ENCODE results near the gene MTMR1. TPM values are rescaled to one million over a fixed set of nuclear protein-coding genes. Genes with fewer than 3 reads are reported as not detected.

Gene MTMR1
- total RNA-seq, 1 donor from 2014 or later = 21.3 TPM

GRCh38 chrX:150767475-150768131 is 74.4 kb downstream of the MTMR1 start:
- peaks cover 3% of the 10 kb centered on the region for H3K4me1 Mint-ChIP-seq (ENCODE audit: low read depth)
- H3K36me3 Mint-ChIP-seq (ENCODE audit: low read depth) = peaks cover 2% of the 10 kb centered on the region
- no peak for DNase-seq (ENCODE audit: low spot score)
- no peaks in the 10 kb centered on the region for H3K27me3 Mint-ChIP-seq (ENCODE audit: low read depth)
- H3K27ac Mint-ChIP-seq (ENCODE audit: unreplicated experiment) = no peak overlapping the region
- H3K9me3 Mint-ChIP-seq (ENCODE audit: low read depth) = no peaks in the 10 kb centered on the region
- H3K4me3 Mint-ChIP-seq (ENCODE audit: unreplicated experiment) = no peak overlapping the region
- no peak for TF ChIP-seq CTCF (IDR thresholded peaks at IDR 0.05)

- no peak for DNase-seq (ENCODE audit: low spot score)
- H3K4me1 Mint-ChIP-seq (ENCODE audit: low read depth) = peaks cover 3% of the 10 kb centered on the region
- H3K9me3 Mint-ChIP-seq (ENCODE audit: low read depth) = no peaks in the 10 kb centered on the region
- no peak overlapping the region for H3K4me3 Mint-ChIP-seq (ENCODE audit: unreplicated experiment)
- peaks cover 2% of the 10 kb centered on the region for H3K36me3 Mint-ChIP-seq (ENCODE audit: low read depth)
- TF ChIP-seq CTCF (IDR thresholded peaks at IDR 0.05) = no peak
- no peak overlapping the region for H3K27ac Mint-ChIP-seq (ENCODE audit: unreplicated experiment)
- H3K27me3 Mint-ChIP-seq (ENCODE audit: low read depth) = no peaks in the 10 kb centered on the region
These were observed 74.9 kb downstream of the MTMR1 start for GRCh38 chrX:150768132-150768485.

GRCh38 chrX:150768580-150769190 is 75.5 kb downstream of the MTMR1 start:
- DNase-seq (ENCODE audit: low spot score) = no peak
- Mint-ChIP-seq H3K9me3 (ENCODE audit: low read depth) (no peaks in the 10 kb centered on the region), H3K27me3 (ENCODE audit: low read depth) (no peaks in the 10 kb centered on the region), H3K36me3 (ENCODE audit: low read depth) (peaks cover 2% of the 10 kb centered on the region), H3K4me3 (ENCODE audit: unreplicated experiment) (no peak overlapping the region), H3K4me1 (ENCODE audit: low read depth) (peaks cover 3% of the 10 kb centered on the region), H3K27ac (ENCODE audit: unreplicated experiment) (no peak overlapping the region)
- no peak for TF ChIP-seq CTCF (IDR thresholded peaks at IDR 0.05)

GRCh38 chrX:150769408-150769807 is 76.2 kb downstream of the MTMR1 start:
- Mint-ChIP-seq H3K4me1 (ENCODE audit: low read depth) (peaks cover 3% of the 10 kb centered on the region), H3K27me3 (ENCODE audit: low read depth) (no peaks in the 10 kb centered on the region), H3K4me3 (ENCODE audit: unreplicated experiment) (no peak overlapping the region), H3K27ac (ENCODE audit: unreplicated experiment) (no peak overlapping the region), H3K9me3 (ENCODE audit: low read depth) (no peaks in the 10 kb centered on the region), H3K36me3 (ENCODE audit: low read depth) (peaks cover 2% of the 10 kb centered on the region)
- no peak for TF ChIP-seq CTCF (IDR thresholded peaks at IDR 0.05)
- DNase-seq (ENCODE audit: low spot score) = peak; percentile 85

- Mint-ChIP-seq H3K4me1 (ENCODE audit: low read depth) (peaks cover 3% of the 10 kb centered on the region), H3K27me3 (ENCODE audit: low read depth) (no peaks in the 10 kb centered on the region), H3K36me3 (ENCODE audit: low read depth) (peaks cover 5% of the 10 kb centered on the region), H3K9me3 (ENCODE audit: low read depth) (peaks cover 5% of the 10 kb centered on the region), H3K4me3 (ENCODE audit: unreplicated experiment) (no peak overlapping the region), H3K27ac (ENCODE audit: unreplicated experiment) (no peak overlapping the region)
- peak; percentile 83 for DNase-seq (ENCODE audit: low spot score)
- no peak for TF ChIP-seq CTCF (IDR thresholded peaks at IDR 0.05)
These were observed 77.4 kb downstream of the MTMR1 start for GRCh38 chrX:150770623-150771022.
